HG02763 (cell line): ENCODE data around the gene PYGL.
"Not testable (repeated sequence)": the region's sequence is repeated elsewhere in the genome, so short reads cannot be mapped to it uniquely, and the experiment has no call there.

Source experiments
- ATAC-seq: cut with Tn5 transposase; IDR thresholded peaks from one replicate; pipeline ENCODE4 v1.9.1; 2021; ENCODE audit warnings: mild to moderate bottlenecking, moderate library complexity; ENCODE audit not compliant: unreplicated experiment

The PYGL gene

DNA sequence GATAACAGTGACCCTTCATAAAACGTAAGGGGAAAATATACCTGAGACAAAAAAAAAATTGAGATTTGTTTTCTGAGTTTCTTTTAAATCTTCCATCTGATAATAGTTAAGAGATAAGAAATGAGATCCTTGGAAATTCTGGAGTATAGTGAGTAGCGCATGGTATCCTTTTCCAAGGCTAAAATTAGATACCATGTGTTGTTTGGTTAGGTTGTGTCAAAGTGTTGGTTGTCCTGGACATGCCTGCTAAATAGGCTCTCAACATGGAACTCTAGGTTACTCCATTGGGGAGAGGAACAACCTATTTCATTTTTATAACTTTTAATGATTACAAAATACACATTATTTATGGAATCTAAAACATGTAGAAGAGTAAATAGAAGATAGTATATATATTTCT, 14.8 kb downstream of the PYGL start:
- no peak for ATAC-seq

GRCh38 chr14:50928002-50928635, 16.2 kb downstream of the PYGL start:
- no peak for ATAC-seq

DNA sequence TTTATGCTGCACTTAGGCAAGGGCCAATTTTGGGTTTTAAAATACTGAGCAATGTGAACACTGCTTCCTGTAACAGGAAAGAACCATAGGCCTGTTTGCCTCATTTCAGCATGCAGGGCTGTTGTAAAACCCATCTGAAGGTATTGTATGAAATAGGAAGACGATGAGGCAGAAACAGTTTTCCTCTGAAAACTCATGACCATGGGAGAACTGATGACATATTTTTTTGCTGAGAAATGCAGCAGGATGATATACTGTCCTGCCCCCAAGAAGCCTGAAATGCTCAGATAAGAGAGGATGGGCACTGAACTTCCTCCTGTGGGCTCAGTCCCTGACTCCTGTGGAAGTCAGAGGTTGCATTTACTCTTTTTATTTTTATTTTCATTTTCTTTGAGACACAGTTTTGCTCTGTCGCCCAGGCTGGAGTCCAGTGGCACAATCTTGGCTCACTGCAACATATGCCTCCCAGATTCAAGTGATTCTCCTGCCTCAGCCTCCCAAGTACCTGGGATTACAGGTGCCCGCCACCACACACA, 17.4 kb downstream of the PYGL start:
- no peak for ATAC-seq

- no peak for ATAC-seq
These were observed 19.4 kb downstream of the PYGL start for GRCh38 chr14:50924843-50925242.

DNA sequence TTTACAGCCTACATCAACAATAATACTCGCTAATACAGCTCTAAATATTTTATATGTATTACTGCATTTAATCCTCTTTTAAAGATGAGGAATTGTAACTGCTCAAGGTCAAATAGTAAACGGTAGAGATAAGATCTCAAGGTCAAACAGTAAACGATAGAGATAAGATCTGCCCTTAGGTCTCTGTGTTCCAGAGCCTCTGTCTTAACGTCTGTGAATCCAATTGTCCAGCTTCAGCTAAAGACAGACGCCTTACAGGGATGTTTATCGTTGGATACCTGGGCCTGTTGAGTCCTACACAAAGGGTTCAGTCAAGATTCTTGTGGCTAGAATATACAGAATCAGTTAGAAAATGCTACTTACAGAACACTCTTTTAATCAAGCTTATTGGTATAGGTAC, 20.0 kb downstream of the PYGL start:
- no peak for ATAC-seq

- no peak for ATAC-seq
These were observed 21.5 kb downstream of the PYGL start for GRCh38 chr14:50922803-50923202.

DNA sequence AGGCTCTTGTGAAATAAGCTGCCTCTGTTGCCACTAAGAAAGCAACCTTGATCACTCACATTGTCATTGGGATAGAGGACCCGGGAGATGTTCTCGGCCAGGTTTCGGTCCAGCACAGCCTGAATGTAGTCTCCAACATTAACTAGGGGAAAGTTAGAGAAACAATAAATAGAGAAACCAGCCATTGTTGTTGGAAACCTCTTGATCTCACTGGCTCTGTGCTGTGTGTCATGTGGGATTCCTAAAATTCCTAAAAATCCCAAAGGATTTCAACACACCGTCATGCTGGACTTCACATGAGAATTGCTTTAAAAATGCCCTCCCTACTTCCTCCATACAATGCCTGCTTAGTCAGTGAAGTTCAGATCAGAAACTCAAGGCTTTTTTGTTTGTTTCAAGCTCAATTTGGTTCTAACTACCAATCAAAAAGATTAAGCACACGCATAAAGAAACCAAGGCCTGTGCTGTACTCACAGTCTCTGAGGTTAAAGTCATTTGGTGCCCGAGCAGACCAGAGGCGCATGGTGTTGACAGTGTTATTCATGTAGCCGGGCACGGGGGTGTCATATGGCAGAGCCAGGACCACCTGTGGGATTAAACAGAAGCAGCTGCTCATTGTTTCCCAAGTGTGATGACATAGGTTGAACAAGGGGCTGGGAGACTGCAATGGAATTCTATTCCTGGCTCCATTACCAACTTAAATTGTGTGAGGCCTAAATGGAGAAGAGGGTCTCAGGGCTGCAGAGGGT, 23.6 kb downstream of the PYGL start:
- ATAC-seq, result no peak

DNA sequence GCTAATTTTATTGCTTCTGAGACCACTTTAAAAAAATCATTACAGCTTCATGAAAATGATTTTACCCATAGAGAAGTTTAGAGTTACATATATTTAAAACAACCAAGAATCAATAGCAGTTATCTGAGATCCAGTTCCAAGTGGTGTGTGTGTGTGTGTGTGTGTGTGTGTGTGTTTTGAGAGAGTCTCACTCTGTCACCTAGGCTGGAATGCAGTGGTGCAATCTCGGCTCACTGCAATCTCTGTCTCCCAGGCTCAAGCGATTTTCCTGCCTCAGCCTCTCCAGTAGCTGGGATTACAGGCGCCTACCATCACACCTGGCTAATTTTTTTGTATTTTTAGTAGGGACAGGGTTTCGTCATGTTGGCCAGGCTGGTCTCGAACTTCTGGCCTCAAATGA, 24.8 kb downstream of the PYGL start:
- ATAC-seq, result not testable (repeated sequence)

DNA sequence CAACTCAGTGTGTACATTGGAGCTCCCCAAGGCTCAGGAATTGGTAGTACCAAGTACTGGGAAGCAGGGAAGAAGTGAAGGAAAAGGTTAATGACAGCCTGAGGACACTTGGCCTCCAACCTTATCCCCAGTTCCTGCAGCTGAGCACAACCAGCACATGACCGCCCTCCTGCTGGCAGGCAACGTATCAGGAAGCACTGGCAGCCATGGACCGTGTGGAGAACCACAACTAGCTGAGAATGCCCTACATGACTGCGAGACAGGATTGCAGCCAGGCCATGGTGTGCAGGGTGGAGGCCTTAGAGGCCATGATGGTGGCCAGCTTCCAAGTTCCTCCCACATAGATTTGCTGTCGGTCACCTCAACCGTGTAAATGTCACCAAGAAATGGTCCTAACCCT, 26.8 kb downstream of the PYGL start:
- ATAC-seq, result no peak

GRCh38 chr14:50910495-50911420, 33.5 kb downstream of the PYGL start:
- ATAC-seq, result no peak

- no peak for ATAC-seq
These were observed 37.8 kb downstream of the PYGL start for GRCh38 chr14:50906326-50907065.

- no peak for ATAC-seq
These were observed 39.6 kb downstream of the PYGL start for GRCh38 chr14:50904719-50905118.

DNA sequence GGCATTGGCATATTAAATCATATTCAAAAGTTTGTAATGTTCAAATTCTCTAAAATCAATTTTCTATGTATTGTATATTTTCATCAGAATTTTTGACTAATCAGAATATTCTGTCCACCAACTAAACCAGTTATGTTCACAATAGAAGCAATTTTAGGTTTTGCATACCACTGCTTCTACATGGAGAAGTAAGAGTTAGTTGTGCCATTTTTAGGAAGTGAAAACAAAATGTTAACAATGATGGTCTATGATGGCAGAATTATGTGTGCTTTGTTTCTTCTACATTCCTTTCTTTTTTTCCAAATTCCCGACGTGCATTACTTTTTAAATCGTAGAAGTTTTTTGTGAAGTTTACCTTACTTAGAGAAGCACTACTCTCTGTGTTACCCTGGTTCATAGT, 42.9 kb downstream of the PYGL start:
- no peak for ATAC-seq

GRCh38 chr14:50897658-50898175, 46.6 kb downstream of the PYGL start:
- ATAC-seq, result no peak

GRCh38 chr14:50897005-50897404, 47.3 kb downstream of the PYGL start:
- not testable (repeated sequence) for ATAC-seq

GRCh38 chr14:50896421-50896820, 47.9 kb downstream of the PYGL start:
- not testable (repeated sequence) for ATAC-seq

- no peak for ATAC-seq
These were observed 52.0 kb downstream of the PYGL start for GRCh38 chr14:50892255-50892654.

DNA sequence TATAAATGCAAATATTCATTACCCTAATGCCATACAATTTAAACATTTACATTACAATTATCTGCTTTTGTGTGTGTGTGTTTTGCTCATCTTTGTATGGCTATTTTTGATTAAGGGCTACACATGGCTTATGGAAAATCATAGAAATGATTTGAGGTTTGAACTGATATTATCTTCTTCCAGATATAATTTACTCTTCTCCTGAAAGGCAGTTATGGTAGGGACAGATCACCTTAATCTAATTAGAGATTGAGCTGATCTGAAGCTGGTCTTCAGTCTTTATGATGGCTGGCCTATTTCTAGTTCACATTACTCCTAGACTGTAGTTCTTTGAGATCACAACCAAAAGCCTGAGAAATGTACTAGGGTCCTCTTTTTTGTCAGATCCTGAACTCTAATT, 56.8 kb downstream of the PYGL start:
- no peak for ATAC-seq

DNA sequence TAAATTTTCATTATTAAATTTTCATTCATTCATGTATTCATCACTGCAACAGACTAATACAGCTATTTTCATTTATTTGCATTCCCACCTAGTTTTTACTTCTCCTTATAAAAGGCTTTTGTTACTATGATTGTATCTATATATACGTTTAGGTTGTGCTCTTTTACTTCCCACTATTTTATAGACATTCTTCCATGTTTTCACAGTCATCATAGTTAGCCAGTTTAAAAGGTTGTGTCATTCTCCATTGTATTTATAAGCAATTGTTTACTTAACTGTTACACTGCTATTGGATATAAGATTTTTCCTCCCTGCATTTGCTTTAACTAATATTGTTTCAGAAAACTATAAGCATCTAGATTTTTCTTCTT, 60.5 kb downstream of the PYGL start:
- no peak for ATAC-seq
